Fibroblast of lung (primary cell): ENCODE results near the gene CDK15.
"Not testable (repeated sequence)": the region's sequence is repeated elsewhere in the genome, so short reads cannot be mapped to it uniquely, and the experiment has no call there.

ENCODE experiments used
- CTCF ChIP-seq, 2 donors: IDR thresholded peaks in 1 of 2; conservative IDR thresholded peaks in 1 of 2; 1 replicate in 1 of 2; 2 replicates in 1 of 2; pipeline ENCODE4 v1.5.1; 2011 to 2012; ENCODE audit warnings: low read length in 2 of 2, control low read depth in 1 of 2, inconsistent platforms in 1 of 2, low read depth in 1 of 2, mild to moderate bottlenecking in 1 of 2
- EZH2 ChIP-seq: IDR thresholded peaks from 2 replicates; pipeline ENCODE4 v1.5.1; 2012; ENCODE audit warnings: low read length, control low read depth, mild to moderate bottlenecking; ENCODE audit errors: missing control alignments

- TF ChIP-seq CTCF (conservative IDR thresholded peaks at IDR 0.05 in 1 of 2, IDR thresholded peaks at IDR 0.05 in 1 of 2; ENCODE audit: low read depth in 1 of 2, low read length in 2 of 2); EZH2: not testable (repeated sequence)
Observed at GRCh38 chr2:201844922-201845321, 38.6 kb downstream of the CDK15 start.
